HFF-Myc (cell line): Measurements from ENCODE around the gene ALOX12.

Experiments
- DNase-seq: peaks from one replicate; pipeline ENCODE4 v3.0.0-alpha.2; 2011; ENCODE audit warnings: low read depth; ENCODE audit errors: extremely low read depth
- H3K4me3 ChIP-seq: replicated peaks from 2 replicates; pipeline ENCODE4 v1.5.1; 2011; ENCODE audit warnings: low read depth, mild to moderate bottlenecking, control low read depth, low read length
- TF ChIP-seq, protein P1 (sequence below): IDR thresholded peaks from 2 replicates; pipeline ENCODE4 v1.5.1; 2012; ENCODE audit warnings: mild to moderate bottlenecking, low read depth, low read length, control low read depth; ENCODE audit errors: missing control alignments

Gene ALOX12

GRCh38 chr17:7002288-7003047 lies 6.6 kb downstream of the ALOX12 start:
- TF ChIP-seq, protein P1, sequence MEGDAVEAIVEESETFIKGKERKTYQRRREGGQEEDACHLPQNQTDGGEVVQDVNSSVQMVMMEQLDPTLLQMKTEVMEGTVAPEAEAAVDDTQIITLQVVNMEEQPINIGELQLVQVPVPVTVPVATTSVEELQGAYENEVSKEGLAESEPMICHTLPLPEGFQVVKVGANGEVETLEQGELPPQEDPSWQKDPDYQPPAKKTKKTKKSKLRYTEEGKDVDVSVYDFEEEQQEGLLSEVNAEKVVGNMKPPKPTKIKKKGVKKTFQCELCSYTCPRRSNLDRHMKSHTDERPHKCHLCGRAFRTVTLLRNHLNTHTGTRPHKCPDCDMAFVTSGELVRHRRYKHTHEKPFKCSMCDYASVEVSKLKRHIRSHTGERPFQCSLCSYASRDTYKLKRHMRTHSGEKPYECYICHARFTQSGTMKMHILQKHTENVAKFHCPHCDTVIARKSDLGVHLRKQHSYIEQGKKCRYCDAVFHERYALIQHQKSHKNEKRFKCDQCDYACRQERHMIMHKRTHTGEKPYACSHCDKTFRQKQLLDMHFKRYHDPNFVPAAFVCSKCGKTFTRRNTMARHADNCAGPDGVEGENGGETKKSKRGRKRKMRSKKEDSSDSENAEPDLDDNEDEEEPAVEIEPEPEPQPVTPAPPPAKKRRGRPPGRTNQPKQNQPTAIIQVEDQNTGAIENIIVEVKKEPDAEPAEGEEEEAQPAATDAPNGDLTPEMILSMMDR: no peak
- no peak for DNase-seq
- no peak overlapping the region for H3K4me3 ChIP-seq

- no peak for DNase-seq
- TF ChIP-seq, protein P1: no peak
- H3K4me3 ChIP-seq: no peak overlapping the region
These were observed 7.9 kb downstream of the ALOX12 start for GRCh38 chr17:7003745-7004144.

- DNase-seq: peak; percentile 22
These were observed 8.8 kb downstream of the ALOX12 start for GRCh38 chr17:7004398-7005253.

GRCh38 chr17:7005716-7006115 lies 9.9 kb downstream of the ALOX12 start:
- TF ChIP-seq, protein P1: no peak
- H3K4me3 ChIP-seq: no peak overlapping the region
- no peak for DNase-seq

More at GRCh38 chr17:7004398-7005253, 8.8 kb downstream of the ALOX12 start:
- no peak overlapping the region for H3K4me3 ChIP-seq
- TF ChIP-seq, protein P1: peak; percentile 66

DNA sequence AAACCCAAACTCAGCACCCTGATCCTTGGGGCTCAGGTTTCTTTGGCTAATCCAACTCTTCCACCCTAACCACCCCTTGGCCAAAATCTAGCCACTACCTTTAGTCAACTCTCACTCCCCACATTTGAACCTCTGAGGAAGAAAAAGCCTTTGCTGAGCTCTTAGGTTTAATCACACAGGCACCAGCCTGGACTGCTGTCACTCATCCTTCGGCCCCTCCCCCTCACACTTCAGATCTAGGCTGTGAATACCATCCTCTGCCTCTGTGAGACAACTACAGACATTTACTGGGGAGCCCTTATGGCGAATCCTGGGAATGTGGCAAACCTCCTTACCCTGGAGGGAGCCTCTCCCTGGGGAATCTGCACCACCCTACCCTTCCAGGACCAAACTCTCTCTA lies 11.3 kb downstream of the ALOX12 start:
- no peak overlapping the region for H3K4me3 ChIP-seq
- DNase-seq: no peak
- TF ChIP-seq, protein P1: no peak

- H3K4me3 ChIP-seq: peak overlapping the region; percentile 88
These were observed 14.7 kb downstream of the ALOX12 start for GRCh38 chr17:7010523-7010922.

More at GRCh38 chr17:7010523-7010922, 14.7 kb downstream of the ALOX12 start:
- TF ChIP-seq, protein P1: no peak
- DNase-seq: no peak
